ENCODE data around the gene PGBD4. TPM values are rescaled to one million over a fixed set of nuclear protein-coding genes. Genes with fewer than 3 reads are reported as not detected.
A peak's percentile ranks its signal among the peaks of the same experiment; 100 is the strongest.

Gene PGBD4
- total RNA-seq (2016; rRNA removed; fragmentation: Illumina TruSeq; extraction: Trizol): 1.3 and 1.4 TPM in 2 replicates
- 0.20 and 0.26 TPM in 2 replicates for total RNA-seq (2016; cell fraction: cytosol; rRNA removed; fragmentation: Illumina TruSeq; extraction: Trizol; ENCODE audit: low read depth)
- 1.4 and 1.5 TPM in 2 replicates for total RNA-seq (2016; cell fraction: insoluble cytoplasmic fraction; rRNA removed; fragmentation: Illumina TruSeq; extraction: Trizol)
- 0.62 and 0.71 TPM in 2 replicates for total RNA-seq (2016; cell fraction: membrane; rRNA removed; fragmentation: Illumina TruSeq; extraction: Trizol)
- total RNA-seq (2016; cell fraction: nucleus; rRNA removed; fragmentation: Illumina TruSeq; extraction: Trizol): 2.6 and 2.7 TPM in 2 replicates
- polyA plus RNA-seq (2011; rRNA removed): 1.7 TPM in 2 replicates
- polyA plus RNA-seq (2011; cell fraction: cytosol; rRNA removed): 0.56 and 0.78 TPM in 2 replicates
- polyA plus RNA-seq (2011; cell fraction: nucleus; rRNA removed): 1.2 and 2.2 TPM in 2 replicates
- polyA plus RNA-seq (2012): 0.85 and 1.2 TPM in 2 replicates
- 0.07 and 0.09 TPM in 2 replicates for polyA plus RNA-seq (2016; cell fraction: cytosol; fragmentation: Illumina TruSeq; extraction: Trizol; ENCODE audit: low read depth)
- 0.69 and 0.86 TPM in 2 replicates for polyA plus RNA-seq (2016; cell fraction: insoluble cytoplasmic fraction; fragmentation: Illumina TruSeq; extraction: Trizol; ENCODE audit: low read depth)
- polyA plus RNA-seq (2016; cell fraction: membrane; fragmentation: Illumina TruSeq; extraction: Trizol; ENCODE audit: low read depth): 0.29 and 0.44 TPM in 2 replicates
- polyA plus RNA-seq (2016; cell fraction: nucleus; fragmentation: Illumina TruSeq; extraction: Trizol; ENCODE audit: insufficient read depth, low read depth): 3.0 and 3.8 TPM in 2 replicates
- 0.82 and 2.4 TPM in 2 replicates for polyA minus RNA-seq (2011; rRNA and poly(A)+ RNA removed; ENCODE audit: low replicate concordance)
- polyA minus RNA-seq (2011; cell fraction: cytosol; rRNA and poly(A)+ RNA removed): 0.49 and 0.62 TPM in 2 replicates
- 3.9 and 5.2 TPM in 2 replicates for polyA minus RNA-seq (2011; cell fraction: nucleus; rRNA and poly(A)+ RNA removed)
- percentile 55 among the genes with signal in this experiment for Bru-seq, nascent RNA
- BruChase-seq, experiment 1, labeled RNA remaining after a 6-hour chase: percentile 57 among the genes with signal in this experiment
- percentile 57 among the genes with signal in this experiment for BruChase-seq, experiment 2, labeled RNA remaining after a 2-hour chase
- long read RNA-seq, experiment 1, full-length matches to known transcripts: 1 of 1 reads
- long read RNA-seq, experiment 1, partial matches to known transcripts: 0 of 1 reads
- long read RNA-seq, experiment 1, other reads (novel, unspliced or antisense): 0 of 1 reads
- long read RNA-seq, experiment 2, full-length matches to known transcripts: 1 of 1 reads
- long read RNA-seq, experiment 2, partial matches to known transcripts: 0 of 1 reads
- long read RNA-seq, experiment 2, other reads (novel, unspliced or antisense): 0 of 1 reads

DNA sequence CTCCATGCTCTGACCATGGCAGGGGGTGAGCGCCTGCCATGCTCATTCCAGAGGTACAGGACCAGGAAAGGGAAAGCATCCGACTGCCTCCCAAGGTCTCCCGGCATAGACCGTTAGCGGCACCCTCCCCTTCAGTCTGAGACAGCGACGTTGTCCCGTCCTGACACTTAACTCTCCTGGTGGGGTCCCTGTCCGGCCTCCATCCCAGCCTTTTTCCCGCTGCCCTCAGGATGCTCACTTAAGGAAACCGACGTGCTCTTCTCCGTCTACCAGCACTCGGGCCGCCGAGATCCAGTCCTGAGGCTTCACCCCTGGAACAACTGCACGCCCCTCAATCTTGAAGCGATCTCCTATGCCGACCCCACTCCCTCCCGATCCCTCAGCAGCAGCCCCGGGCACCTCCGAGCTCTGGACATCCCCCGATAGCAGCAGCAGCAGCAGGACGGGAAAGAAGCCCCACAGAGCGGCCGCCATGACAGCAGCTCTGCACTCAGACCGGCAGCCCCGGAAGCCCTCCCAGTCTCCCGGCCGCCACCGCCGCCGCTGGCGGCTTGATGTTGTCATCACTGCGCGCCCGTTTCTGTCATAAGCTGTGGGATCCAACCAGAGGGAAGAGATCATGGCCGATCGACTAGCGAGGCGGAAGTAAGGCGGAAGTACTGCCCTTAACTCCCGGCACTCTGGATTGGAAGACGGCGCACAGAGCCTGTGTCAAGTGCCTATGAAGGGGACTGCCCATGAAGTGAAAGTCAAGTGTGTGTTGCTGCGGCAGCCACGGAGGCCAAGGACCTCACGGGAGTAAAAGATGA is at the start of gene PGBD4, which contains the start of gene EMC7:
Gene PGBD4, plus strand, starts transcription at position 718 of the 809 bp plus-strand sequence. CDS start 449 bp downstream, outside the sequence.
Gene EMC7, minus strand, starts transcription at position 497 of the 809 bp plus-strand sequence. Its CDS starts 23 bp downstream, at position 474.
- Histone ChIP-seq H3K27ac (ENCODE audit: extremely low read length, insufficient read depth, low read length) (peak within 1 kb of the TSS; percentile 83), H4K20me1 (ENCODE audit: insufficient read depth, low read length) (no peaks in the 10 kb centered on the region), H2AFZ (ENCODE audit: low read length) (peak within 1 kb of the TSS; percentile 92), H3K27me3 (ENCODE audit: control insufficient read depth in 1 of 2, insufficient read depth in 2 of 2, low read length in 2 of 2) (peaks cover 0 to 3% of the 10 kb centered on the region in 2 experiments; a peak in 1 of 5 replicates), H3K4me1 (ENCODE audit: insufficient read depth, low read length) (peaks cover 27% of the 10 kb centered on the region), H3K4me2 (ENCODE audit: low read depth, low read length) (peak within 1 kb of the TSS; percentile 84), H3K4me3 (replicated peaks in 1 of 3; ENCODE audit: insufficient read depth in 1 of 3, low read depth in 2 of 3, low read length in 3 of 3) (peak within 1 kb of the TSS; percentile 84 to 95 (median 92)), H3K36me3 (replicated peaks in 1 of 2; ENCODE audit: control insufficient read depth in 1 of 2, insufficient read depth in 2 of 2, low read length in 2 of 2) (no peaks in the 10 kb centered on the region), H3K9ac (ENCODE audit: insufficient read depth, low read depth, low read length) (peak within 1 kb of the TSS; percentile 91), H3K79me2 (ENCODE audit: insufficient read depth, low read length) (peaks cover 45% of the 10 kb centered on the region), H3K9me3 (ENCODE audit: low read length) (no peaks in the 10 kb centered on the region)
- ATAC-seq (peak; percentile 99), DNase-seq (ENCODE audit: low spot score) (peak; percentile 98), FAIRE-seq (peak; percentile 98)
- intact Hi-C loops (cut with micrococcal nuclease; ENCODE audit: unreplicated experiment) (loop anchor here (1.0 to 10.0 kb wide), 2 partner anchors 123 to 243 kb away; partner anchors contain the start of genes NOP10 and NUTM1), in situ Hi-C loops (cut with HindIII; ENCODE audit: extremely low pct_ligation_motif_present, low pct_unique_long_range_greater_than_20kb) (no loop called here)
- POLR2A ChIA-PET: interaction anchor here (0.7 to 2.8 kb wide), 14 partner anchors 9 to 868 kb away, joined by 3 to 16 read pairs (median 4); partner anchors contain the start of genes AQR, EMC4 and KATNBL1
- WGBS (ENCODE audit: low lambda C conversion rate): 0% methylated on average over 24 of the region's 48 CpGs
- CTCF ChIA-PET (ENCODE audit: low intra/inter-chr PET ratio, low total read pairs): no interaction called here
- BruUV-seq (replicated peaks): TSS peak; percentile 81
- no peak for TF ChIP-seq E2F5 (CRISPR knock-in tag; conservative IDR thresholded peaks at IDR 0.05)
- no peak for TF ChIP-seq NR2F6 (IDR thresholded peaks at IDR 0.05)
- peak; percentile 20; the same call in 1 of the 2 replicates for TF ChIP-seq NR2F6 (CRISPR knock-in tag; IDR thresholded peaks at IDR 0.05)
- peak; percentile 57; the same call in 1 of the 2 replicates for TF ChIP-seq DR1 (CRISPR knock-in tag; IDR thresholded peaks at IDR 0.05)
- TF ChIP-seq SALL1 (CRISPR knock-in tag; IDR thresholded peaks at IDR 0.05): peak; percentile 81; the same call in 1 of the 2 replicates
- no peak for TF ChIP-seq SP5 (CRISPR knock-in tag; IDR thresholded peaks at IDR 0.05; ENCODE audit: borderline replicate concordance, low read depth)
- no peak for TF ChIP-seq ZNF713 (CRISPR knock-in tag; IDR thresholded peaks at IDR 0.05)
- TF ChIP-seq AGO2 (optimal IDR thresholded peaks at IDR 0.05; ENCODE audit: low read depth, low read length): peak; percentile 59
- TF ChIP-seq CBX2 (IDR thresholded peaks at IDR 0.05; ENCODE audit: low read depth, low read length): no peak
- TF ChIP-seq CBX2 (CRISPR knock-in tag; IDR thresholded peaks at IDR 0.05; ENCODE audit: low read depth): no peak
- TF ChIP-seq, protein P1, sequence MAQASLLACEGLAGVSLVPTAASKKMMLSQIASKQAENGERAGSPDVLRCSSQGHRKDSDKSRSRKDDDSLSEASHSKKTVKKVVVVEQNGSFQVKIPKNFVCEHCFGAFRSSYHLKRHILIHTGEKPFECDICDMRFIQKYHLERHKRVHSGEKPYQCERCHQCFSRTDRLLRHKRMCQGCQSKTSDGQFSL (CRISPR knock-in tag; IDR thresholded peaks at IDR 0.05): no peak
- TF ChIP-seq, protein P2, sequence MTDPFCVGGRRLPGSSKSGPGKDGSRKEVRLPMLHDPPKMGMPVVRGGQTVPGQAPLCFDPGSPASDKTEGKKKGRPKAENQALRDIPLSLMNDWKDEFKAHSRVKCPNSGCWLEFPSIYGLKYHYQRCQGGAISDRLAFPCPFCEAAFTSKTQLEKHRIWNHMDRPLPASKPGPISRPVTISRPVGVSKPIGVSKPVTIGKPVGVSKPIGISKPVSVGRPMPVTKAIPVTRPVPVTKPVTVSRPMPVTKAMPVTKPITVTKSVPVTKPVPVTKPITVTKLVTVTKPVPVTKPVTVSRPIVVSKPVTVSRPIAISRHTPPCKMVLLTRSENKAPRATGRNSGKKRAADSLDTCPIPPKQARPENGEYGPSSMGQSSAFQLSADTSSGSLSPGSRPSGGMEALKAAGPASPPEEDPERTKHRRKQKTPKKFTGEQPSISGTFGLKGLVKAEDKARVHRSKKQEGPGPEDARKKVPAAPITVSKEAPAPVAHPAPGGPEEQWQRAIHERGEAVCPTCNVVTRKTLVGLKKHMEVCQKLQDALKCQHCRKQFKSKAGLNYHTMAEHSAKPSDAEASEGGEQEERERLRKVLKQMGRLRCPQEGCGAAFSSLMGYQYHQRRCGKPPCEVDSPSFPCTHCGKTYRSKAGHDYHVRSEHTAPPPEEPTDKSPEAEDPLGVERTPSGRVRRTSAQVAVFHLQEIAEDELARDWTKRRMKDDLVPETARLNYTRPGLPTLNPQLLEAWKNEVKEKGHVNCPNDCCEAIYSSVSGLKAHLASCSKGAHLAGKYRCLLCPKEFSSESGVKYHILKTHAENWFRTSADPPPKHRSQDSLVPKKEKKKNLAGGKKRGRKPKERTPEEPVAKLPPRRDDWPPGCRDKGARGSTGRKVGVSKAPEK (CRISPR knock-in tag; IDR thresholded peaks at IDR 0.05; ENCODE audit: borderline replicate concordance): no peak
- TF ChIP-seq ZMYM2 (CRISPR knock-in tag; IDR thresholded peaks at IDR 0.05): no peak
- no peak for TF ChIP-seq ZNF296 (CRISPR knock-in tag; conservative IDR thresholded peaks at IDR 0.05)
- TF ChIP-seq ZNF629 (CRISPR knock-in tag; conservative IDR thresholded peaks at IDR 0.05): no peak

Data from HepG2 (cell line).